GM21717 (cell line): Measurements from ENCODE around the gene FERMT3.
"Not testable (repeated sequence)": the region's sequence is repeated elsewhere in the genome, so short reads cannot be mapped to it uniquely, and the experiment has no call there.

ENCODE experiments used
- ATAC-seq: cut with Tn5 transposase; IDR thresholded peaks from one replicate; pipeline ENCODE4 v1.9.1; 2021; ENCODE audit warnings: mild to moderate bottlenecking, moderate library complexity; ENCODE audit not compliant: unreplicated experiment

Gene FERMT3

DNA sequence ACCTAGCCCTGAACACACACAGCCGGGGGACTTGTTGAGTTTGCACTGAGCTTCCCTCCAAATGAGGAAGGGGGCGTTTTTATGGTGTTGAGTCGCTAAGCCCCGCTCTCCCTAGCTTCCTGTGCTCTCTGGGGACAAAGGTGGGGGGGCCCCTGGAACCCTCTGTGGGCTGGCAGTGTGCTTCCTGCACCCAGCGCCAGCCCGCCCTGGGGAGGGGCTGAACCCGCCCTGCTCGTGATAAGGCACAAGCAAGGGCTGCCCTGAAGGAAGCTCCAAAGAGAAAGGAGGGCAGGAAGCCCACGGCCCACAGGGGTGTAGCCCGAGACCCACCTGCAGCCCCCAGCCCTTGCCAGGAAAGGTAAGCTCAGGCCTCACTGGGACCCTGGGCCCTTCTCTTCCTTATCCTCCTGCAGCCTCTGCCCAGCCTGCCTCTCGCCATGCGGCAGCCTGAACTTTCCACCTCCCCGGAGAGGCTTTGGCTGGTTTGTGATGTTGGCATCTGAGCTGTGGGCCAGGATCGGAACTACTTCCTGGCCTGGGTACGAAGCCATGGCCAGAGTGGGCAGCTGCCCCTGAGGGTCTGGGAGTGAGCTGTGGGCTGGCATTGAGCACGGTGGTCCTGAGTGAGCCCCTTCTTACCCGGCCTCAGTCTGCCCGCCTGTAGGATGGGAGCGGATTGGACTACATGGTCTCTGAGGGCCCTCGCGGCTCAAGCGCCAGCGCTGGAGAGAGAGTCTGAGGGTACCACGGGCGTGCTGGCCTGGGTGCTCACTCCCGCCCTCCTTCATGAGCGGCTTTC is at the start of gene FERMT3:
FERMT3 (plus strand) TSS at position 265 of the 799 bp plus-strand sequence. CDS start 644 bp downstream, outside the sequence.
- no peak for ATAC-seq

DNA sequence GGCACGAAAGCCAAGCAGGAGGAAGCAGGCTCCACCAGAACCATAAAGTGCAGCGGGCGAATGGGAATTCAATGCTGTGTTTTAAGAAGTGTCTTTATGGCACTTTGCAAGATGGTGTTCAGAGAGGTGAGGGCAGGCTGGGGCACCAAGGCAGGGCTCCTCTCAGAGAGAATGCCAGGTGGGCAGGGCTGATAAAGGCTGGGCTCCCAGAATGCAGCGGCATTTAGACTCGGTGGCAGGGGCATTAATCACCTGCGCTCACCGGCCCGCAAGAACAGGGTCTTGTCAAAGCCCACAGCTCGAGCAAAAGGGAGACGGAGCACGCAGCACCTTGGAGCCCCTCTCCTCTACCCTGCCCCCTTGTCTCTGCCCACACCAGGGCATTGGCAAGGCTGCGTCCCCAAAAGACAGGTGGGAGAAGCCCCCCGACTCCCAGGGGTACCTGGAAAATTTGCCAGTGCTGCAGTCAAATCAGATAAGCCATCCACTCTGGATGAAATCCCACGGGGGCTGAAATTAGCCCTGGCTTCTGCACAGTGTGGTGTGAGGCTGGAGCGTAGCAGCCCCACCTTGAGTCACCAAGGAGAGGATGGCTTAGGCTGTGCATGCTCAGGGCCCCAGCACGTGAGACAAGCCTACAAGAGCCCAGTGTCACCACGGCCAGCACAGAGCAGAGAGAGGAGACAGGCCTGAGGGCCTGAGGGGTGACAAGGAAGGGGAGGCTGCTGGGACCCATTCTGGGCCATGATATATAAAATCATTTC is 48.7 kb upstream of the FERMT3 start:
- ATAC-seq: no peak

DNA sequence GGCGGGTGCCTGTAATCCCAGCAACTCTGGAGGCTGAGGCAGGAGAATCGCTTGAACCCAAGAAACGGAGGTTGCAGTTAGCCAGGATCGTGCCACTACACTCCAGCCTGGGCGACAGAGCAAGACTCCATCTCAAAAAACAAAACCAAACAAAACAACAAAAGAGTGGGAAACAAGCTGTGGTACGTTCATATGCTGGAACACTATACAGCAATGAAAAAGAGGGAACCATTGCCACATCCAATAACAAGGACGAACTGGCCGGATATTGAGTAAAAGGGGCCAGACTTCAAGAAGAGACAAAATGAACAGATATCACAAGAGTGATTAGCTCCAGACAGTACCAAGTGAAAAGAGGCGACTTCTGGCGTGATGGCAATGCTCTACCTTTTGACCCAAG is 45.5 kb upstream of the FERMT3 start:
- ATAC-seq: no peak

DNA sequence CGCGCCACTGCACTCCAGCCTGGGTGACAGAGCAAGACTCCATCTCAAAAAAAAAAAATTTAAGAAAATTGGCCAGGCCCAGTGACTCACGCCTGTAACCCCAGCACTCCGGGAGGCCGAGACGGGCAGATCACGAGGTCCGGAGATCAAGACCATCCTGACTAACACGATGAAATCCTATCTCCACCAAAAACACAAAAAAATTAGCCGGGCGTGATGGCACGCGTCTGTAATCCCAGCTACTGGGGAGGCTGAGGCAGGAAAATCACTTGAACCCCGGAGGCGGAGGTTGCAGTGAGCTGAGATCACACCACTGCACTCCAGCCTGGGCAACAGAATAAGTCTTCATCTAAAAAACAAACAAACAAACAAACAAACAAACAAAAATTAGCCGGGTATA is 43.8 kb upstream of the FERMT3 start:
- not testable (repeated sequence) for ATAC-seq

DNA sequence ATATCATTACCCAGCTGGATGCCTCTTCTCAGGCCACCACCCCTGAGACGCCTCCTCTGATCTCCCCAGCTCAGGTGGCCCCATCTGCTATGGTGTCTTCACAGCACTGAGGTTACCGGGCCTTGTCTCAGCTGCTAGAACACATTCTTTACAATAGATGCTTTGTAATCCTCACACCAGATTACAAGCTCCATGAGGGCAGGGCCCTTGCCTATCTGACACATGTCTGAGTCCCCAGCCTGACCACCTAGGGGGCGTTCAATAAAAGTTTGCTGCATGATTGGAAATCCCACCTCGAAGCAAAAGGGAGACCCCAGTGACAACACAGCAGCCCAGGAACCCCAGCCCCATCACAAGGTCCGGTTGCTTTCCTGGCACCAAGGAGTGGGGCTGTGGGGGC is 42.6 kb upstream of the FERMT3 start:
- no peak for ATAC-seq

DNA sequence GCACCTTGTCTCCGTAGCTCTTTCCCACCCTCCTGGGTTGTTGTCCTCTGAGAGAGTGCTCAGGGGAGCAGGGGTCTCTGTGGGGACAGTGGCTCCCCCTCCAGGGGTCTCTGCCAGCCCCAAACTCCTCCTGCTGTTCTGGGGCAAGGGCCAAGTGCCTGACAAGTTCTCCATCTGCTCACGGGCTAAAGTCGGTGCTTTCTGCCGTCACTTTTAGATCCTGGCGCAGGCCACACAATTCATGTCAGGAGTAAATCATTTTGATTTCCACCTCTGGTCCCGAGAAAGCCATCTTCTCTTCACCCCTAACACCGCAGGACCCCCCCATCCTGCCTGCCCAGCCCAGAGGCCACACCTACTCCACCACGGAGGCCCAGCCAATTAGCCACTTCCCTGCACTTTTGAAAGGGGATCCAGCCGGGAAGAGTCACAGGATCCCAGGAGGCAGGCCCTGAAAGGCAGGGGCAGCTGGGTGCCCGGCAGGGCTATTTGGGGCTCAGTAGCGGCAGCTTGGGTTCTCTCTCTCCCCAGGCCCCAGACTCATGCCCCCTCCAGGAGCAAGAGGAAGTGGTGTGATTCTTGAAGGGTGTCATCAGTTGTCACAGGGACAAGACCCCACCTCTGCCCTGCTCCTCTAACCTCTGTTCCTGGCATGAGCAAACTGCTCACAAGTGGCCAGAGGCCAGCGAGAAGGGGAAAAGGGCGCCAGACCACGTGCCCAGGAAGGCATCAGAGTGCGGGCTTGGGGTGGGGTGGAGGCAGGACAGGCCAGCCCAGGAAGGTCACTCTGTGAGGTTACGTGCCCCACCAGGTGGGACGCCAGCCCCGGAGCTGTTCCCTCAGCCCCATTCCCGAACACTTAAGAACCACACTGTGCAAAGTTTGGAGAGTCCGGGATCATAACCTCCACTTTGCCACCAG is 41.9 kb upstream of the FERMT3 start:
- no peak for ATAC-seq

DNA sequence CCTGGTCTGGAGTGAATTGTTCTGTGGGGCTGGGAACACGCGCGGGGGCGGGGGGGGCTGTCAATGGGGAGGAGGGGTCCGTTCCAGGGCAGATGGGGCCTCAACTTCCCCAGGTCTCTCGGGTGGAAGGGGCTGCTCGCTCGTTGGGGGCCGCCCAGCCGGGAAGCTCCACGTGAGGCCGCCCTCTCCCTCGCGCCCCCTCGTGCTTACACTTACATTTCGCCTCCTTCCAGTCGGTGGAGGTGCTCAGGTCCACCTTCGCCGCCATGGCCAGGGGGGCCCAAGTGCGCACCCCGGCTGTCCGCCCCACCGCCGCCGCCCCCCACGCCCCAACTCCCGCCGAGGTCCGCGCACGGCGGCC is 41.1 kb upstream of the FERMT3 start:
- ATAC-seq: no peak

DNA sequence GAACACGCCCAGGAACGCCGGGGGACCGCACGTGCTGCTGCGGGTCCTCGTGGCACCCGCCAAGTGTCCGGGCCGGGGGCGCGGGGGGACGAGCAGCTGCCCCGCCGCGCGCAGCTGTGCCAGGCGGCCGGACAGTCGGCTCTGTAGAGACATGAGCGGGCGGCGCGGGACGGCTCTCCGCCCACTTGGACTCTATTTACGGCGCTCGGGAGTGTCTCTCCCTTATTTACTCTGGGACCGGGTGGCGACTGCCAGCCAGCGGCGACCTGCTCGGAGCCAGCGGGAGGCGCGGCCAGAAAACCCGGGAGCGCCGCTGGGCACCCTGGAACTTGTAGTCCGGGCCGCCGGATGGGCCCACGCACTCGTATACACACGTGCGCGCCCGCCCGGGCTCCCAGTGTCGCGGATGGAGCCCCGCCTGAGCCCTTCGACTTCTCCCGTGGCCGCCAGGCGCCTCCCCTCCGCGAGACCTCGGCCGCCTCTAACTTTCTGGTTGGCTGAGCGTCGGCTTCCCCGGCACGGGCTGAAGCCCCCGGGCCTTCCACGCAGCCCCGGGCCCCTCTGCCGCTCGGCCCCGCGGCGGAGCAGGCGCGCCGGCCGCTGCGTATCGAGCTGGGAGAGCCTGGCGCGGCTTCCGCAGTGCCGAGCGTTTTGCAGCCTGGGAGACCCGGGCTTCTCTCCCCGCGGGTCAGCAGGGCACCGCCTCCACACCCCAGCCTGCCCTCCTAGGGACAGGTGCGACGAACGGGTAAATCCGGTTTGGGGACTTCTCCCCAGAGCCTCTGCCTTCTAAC is 40.5 kb upstream of the FERMT3 start, which contains the start of gene MACROD1:
MACROD1 (minus strand) TSS at position 272 of the 794 bp plus-strand sequence; CDS start at position 153, 119 bp downstream.
- no peak for ATAC-seq

DNA sequence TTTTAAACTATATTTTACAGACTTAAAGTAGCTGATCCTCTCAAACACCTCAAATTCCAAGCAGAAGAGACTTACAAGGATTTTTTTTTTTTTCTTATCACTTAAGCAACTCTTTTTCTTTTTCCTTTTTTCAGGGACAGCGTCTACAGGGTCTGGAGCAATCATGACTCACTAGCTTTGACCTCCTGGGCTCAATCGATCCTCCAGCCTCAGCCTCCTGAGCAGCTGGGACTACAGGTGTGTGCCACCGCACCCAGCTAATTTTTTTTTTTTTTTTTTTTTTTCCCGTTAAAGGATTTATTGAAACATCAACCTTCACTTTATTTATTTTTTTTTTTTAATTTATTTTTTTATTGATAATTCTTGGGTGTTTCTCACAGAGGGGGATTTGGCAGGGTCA is 36.1 kb upstream of the FERMT3 start:
- ATAC-seq: no peak

DNA sequence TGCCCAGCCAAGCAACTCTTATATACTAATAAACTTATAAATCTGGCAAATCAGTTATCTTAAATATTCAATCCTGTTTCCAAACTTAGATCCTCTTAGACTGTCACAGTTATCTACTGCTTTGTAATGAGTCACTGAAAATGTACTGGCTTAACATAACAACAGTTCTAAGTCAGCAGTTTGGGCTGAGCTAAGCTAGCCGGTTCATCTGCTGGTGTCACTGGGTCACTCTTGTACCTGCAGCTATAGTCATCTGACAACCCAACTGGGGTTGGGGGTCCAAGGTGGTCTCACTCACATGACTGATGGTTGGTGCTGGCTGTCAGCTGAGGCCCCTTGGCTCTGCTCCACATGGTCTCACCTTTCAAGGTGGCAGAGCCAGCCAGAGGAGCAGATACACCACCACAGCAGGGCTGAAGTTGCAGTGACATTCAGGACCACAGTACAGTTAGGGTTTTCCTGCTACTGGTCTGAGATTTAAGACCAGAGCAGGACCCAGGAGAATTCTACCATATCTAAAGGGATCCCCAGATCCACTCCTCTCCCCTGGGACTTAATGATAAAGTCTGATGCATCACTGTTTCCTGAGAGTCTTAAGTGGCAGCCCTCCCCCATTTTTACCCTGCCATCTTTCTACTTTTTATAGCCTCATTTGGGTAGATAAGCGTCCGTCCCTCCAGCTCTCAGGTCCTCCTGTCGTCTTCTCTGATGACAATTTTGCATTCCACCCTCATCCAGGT is 32.7 kb upstream of the FERMT3 start:
- no peak for ATAC-seq

DNA sequence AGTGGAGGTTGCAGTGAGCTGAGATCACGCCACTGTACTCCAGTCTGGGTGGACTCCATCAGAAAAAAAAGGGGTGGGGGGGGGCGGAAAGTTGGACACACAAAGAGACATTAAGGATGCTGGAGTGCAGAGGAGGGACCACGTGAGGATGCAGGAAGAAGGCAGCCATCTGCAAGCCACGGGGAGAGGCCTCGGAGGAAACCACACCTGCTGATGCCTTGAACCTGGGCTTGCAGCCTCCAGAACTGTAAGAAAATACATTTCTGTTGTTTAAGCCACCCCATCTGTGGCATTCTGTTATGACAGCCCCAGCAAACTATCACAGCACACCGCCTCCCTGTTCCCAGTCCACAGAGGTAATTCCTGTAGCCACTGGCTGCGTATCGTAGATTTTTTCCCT is 29.8 kb upstream of the FERMT3 start:
- ATAC-seq: no peak

DNA sequence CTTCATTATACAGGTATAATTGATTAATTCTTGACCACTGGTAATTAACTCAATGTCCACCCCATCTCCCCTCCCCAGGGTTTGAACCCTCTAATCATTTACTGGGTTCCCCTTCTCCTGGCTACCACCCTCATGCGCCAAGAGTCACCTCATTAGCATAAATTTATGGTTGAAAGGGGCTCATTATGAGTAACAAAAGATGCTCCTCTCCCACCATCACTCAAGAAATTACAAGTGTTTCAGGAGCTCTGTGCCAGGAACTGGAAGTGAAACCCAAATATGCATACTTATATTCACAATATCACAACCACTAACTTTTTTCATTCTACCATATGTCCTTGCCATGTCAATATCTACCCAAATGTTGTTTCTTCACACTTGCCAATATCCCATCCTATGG is 28.3 kb upstream of the FERMT3 start:
- ATAC-seq: no peak

DNA sequence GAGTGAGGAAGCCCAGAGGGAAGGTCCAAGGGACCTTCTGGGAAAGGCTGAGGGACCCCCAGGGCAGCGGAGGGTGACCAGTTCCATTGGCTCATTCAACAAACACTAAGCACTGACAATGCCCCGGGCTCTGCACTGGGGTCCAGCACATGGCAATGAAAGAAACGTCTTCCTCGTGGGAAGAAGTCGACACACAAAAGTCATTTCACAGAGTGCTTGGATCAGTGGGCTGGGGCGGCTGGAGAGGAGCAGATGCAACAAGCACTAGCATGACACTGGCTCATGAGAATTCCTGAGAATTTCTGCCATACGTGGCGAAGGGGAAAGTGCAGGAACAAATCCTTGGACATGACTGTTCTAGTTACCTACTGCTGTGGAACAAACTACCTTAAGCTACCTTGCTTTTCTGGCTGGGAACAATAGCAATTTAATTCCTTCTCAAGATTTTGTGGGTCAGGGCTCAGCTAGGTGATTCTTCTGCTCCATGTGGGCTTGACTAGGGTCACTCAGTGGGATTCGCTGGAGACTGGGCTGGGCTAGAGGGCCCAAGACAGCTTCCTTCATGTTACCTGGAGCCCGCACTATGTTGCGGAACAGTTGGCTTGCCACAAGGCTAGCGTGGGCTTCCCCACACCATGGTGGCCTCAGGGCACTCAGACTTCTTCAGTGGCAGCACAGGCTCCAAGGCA is 27.4 kb upstream of the FERMT3 start:
- ATAC-seq: no peak

DNA sequence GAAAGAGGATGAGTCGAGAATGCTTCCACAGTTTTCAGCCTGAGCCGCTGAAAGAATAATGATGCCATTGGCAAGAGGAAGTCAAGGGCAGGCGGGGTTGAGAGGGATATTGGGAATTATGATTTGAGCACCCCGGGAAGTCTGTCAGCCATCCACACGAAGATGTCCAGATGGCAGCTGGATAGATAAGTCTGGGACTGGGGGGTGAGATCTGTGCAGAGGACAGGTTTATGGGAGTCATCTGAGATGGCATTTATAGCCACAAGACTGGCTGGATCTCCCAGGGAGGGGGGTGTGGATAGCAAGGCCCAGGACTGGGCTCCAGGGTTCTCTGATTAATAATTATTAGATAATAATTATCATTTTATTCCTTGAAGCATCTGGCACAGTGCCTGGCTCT is 25.6 kb upstream of the FERMT3 start:
- ATAC-seq: no peak

DNA sequence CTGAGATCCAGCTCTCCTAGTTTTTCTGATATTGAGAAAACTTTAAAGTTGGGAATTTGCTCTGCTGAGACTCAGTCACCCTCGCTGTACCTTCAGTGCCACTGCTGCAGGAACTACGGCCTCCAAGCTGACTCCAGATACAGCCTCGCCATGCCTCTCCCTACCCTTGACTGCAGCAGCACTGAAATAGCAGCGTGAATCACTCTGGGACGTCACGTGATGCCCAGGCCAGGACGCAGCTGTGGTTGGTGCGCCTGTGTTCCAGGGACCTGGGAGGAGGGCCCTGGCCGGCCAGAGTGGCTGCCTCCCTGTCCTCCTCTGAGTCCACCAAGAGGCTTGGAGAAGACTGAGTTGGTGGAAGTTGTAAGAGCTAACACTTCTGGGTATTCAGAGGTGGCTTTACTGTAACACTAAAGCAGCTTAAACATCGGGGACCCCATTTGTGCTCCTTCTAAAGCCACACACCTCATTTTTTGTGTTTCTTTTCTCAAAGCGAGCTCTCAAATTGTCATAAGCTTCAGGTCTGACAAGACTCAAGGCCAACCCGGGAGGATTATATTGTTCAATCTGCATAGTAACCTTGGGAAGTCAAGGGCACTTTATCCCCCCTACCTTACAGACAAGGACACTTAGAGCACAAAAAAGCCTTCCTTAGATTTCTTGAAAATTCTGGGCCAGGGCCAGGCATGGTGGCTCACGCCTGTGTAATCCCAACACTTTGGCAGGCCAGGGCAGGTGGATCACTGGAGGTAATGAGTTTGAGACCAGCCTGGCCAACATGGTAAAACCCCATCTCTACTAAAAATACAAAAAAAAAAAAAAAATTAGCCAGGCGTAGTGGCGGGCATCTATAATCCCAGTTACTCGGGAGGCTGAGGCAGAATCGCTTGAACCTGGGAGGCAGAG is 24.8 kb upstream of the FERMT3 start:
- ATAC-seq: no peak

DNA sequence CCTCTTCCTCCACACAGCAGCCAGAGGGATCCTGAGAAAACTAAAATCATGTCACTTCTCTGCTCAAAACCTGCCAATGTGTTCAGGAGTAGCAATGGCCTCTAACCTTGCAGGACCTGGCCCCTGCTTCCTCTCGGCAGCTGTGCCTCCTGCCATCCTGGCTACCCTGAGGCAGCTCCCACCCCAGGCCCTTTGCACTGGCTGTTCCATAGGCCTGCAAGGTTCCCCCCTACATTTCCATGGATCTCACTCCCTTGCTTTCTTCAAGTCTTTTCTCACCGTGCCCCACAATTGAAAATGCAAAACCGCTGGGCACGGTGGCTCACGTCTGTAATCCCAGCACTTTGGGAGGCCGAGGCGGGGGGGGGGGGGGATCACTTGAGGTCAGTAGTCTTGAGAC is 22.6 kb upstream of the FERMT3 start:
- ATAC-seq: no peak

DNA sequence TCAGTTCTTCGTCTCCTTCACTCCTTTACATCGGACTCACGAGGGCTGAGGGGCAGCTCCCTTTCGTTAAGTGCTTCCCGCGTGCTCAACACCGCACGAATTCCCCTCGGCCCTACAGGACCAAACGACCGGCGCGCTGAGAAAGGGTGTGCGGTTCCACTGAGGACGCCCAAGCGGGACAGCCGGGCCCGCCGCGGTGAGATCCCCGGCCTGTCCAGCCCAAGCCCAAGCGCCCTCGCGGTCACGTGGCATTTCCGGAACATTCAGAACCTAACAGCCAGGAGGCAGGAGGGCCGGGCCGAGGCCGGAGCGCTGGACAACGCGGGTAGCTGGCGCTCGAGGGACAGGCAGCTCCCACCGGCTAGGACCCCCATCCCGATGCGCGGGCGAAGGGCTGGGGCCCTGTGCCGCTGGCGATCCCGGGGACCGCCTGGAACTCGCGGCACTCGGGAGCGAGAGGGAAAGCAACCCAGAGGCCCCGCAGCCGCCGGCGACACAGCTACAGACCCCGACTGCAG is 21.3 kb upstream of the FERMT3 start:
- ATAC-seq: peak; percentile 18
